IPS DF 4.7 (cell line): ENCODE measurements around the gene AFF1.
"Not testable (repeated sequence)": the region's sequence is repeated elsewhere in the genome, so short reads cannot be mapped to it uniquely, and the experiment has no call there.

Source experiments
- DNase-seq: peaks from one replicate; pipeline ENCODE4 v3.0.0-alpha.2; 2013; ENCODE audit warnings: low spot score; ENCODE audit errors: extremely low read depth

Gene AFF1

DNA sequence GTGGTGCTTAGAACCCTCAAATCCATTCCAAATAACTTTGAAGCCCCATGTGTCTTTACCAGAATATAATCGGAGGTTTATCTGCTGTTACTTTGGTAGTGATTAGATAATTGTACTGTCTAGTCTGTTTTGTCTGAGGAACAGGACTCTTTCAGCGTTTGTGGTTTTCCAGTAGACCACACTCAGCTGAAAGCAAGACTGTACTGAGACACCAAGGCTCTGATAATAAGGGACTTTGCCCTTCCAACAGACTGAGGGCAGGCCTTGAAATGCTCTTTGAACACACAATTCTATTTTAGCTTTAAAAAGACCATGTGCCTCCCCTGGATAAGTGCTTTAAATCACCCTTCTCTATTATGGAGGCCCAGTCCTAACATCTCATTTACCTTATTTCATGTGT lies 209.5 kb downstream of the AFF1 start:
- DNase-seq: no peak

GRCh38 chr4:87145934-87146333 lies 211.1 kb downstream of the AFF1 start:
- not testable (repeated sequence) for DNase-seq

- DNase-seq: no peak
Measured at GRCh38 chr4:87147116-87147515, 212.3 kb downstream of the AFF1 start.

- peak; percentile 41 for DNase-seq
Measured at GRCh38 chr4:87150498-87151261, 215.9 kb downstream of the AFF1 start.

DNA sequence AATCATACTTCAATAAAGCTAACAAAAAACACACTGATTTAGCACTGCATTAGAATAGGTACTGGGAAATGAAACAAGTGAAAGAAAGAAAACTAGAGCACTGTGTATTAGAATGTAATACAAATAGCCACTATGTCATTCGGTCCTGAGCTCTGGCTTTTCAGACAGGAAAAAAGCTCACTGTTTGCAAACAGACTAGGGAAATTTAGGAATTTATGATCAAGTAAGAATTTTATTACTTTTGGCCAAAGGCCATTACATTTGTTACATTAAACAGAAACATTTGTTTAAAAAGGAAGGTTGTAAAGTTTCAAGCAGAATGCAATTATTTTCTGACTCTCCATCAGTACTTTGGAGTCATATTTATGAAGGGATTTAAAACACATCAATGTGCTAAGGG lies 216.9 kb downstream of the AFF1 start:
- no peak for DNase-seq

DNA sequence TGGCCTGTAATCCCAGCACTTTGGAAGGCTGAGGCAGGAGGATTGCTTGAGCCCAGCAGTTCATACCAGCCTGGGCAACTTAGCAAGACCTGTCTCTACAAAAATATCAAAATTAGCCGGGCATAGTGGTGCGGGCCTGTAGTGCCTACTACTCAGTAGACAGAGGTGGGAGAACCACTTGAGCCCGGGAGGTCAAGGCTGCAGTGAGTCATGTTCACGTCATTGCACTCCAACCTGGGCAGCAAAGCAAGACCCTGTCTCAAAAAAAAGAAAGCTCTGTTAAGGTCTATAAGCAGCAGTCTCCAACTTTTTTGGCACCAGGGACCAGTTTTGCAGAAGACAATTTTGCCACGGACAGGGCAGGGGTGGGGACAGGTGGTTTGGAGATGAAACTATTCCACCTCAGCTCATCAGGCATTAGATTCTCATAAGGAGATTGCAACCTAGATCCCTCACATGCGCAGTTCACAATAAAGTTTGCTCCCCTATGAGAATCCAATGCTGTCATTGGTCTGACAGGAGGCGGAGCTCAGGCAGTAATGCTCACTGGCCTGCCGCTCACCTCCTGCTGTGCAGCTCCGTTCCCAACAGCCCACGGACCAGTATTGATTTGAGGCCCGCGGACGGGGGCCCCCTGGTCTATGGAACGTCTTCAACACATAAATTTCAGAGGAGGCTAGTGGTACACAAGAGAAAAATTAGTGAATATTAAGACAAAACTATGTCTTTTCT lies 217.7 kb downstream of the AFF1 start:
- no peak for DNase-seq

DNA sequence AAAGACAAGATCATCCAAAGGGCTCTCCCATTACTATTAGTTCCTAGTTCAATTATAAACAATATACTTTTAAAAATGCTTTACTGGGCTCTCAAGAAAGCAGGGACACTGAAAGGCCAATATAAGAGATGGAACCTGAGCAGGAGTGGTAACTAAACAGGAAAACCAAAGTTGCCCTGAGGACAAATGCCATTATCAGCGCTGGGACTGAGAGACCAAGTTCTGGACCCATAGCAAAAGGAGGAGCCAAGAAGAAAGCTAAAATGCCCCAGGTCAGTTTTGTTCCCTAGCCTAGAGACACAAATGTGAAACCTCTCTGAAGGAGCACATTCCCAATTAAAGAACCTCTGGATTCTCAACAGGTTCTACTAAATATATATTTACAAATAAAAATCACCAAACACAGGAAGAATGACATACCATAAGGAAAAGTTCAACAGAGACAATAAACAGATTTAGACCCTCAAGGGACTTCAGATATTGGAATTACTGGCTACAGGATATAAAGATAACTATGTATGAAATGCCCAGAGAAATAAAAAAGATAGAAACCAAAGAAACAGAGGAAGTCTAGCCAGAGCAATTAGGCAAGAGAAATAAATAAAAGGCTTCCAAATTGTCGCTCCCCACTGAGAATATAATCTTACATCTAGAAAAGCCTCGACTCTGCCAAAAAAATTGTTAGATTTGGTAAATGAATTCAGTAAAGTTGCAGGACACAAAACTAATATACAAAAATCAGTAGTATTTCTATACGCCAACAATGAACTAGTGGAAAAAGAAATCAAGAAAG lies 218.5 kb downstream of the AFF1 start:
- no peak for DNase-seq

DNA sequence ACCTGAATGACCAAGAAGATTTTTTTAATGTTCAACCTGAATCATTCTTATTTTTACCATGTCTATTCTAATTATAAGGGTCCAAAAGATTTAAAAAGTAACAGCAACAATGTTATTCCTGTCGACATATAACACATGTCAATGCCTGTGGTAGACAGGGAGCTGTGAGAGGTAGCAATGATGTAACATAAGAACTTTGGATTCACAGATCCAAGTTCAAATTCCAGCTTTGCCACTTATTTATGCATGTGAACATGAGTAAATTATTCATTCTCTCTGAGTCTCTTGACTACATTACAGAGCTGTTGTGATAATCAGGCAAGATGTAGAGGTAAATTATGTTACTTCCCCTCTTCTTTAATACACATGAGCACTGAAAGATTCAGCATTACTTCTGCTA lies 231.1 kb downstream of the AFF1 start:
- DNase-seq: no peak

DNA sequence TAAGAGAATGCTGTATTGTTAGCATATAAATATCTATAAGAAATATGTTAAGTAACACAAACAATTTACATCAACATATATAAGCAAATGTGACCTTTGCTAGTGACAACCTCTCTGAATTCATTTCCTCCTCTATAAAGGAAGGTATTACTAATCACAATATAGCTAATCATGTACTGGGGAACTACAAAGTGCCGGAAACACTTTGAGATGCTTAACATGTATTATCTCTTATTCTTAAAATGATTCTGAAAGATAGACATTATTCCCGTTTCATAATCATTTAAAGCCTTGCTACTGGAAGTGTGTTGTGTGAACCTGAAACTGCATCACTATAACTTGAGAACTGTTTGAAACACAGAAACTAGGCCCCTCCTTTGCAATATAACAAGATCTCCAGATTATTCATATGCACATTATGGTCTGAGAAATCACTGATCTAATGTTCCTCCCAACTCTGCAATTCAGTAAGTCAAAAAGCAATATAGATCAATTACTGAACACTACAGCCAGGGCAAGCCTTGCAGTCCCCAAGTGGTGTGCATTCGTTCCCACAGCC lies 231.6 kb downstream of the AFF1 start:
- no peak for DNase-seq

- no peak for DNase-seq
Measured at GRCh38 chr4:87171944-87172343, 237.1 kb downstream of the AFF1 start.

DNA sequence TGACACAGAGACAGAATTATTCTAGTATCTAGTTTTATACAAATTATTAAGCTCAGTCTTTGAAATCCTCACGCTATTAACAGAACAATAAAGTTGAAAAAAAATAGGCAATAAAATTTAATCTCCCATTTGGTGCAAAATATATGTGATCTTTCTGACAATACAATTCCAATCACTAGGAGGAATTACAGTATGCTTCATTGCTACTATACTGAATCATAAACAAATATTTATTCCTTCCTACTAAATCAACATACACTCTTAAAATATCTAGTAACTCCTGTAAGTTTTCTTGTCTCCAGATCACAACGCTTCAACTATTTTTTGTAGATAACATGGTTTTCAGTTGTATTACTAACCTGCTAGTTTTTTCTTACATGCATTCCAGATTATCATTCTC lies 239.9 kb downstream of the AFF1 start:
- DNase-seq: no peak

DNA sequence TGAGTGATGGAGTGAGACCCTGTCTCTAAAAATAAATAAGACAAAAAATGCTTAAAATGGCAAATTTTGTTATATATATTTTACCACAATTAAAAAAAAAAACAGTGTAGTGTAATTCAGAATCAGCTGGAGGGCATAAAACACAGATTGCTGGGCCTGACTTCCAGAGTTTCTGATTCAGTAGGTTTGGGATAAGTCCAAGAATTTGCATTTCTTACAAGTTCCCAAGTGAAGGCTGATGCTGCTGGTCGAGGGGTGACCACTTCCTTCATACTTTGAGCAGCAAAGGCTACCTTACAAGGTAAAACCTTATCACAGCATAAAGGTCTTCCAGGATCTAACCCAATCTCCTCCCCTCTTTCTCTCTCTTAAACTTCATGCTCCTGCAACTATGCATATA lies 244.9 kb downstream of the AFF1 start:
- no peak for DNase-seq

DNA sequence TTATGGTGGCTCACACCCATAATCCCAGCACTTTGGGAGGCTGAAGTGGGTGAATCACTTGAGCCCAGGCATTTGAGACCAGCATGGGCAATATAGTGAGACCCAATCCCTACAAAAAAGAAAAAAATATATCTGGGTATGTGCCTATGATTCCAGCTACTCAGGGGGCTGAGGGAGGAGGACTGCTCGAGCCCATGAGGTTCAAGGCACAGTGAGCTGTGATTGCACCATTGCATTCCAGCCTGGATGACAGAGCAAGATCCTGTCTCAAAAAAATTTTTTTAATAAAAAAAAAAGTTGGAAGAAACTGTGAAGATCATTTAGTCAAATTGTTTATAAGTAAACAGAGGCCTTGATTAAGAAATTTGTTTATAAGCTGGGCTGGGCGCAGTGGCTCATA lies 246.0 kb downstream of the AFF1 start:
- DNase-seq: no peak

GRCh38 chr4:87185146-87185870 lies 250.5 kb downstream of the AFF1 start:
- no peak for DNase-seq

DNA sequence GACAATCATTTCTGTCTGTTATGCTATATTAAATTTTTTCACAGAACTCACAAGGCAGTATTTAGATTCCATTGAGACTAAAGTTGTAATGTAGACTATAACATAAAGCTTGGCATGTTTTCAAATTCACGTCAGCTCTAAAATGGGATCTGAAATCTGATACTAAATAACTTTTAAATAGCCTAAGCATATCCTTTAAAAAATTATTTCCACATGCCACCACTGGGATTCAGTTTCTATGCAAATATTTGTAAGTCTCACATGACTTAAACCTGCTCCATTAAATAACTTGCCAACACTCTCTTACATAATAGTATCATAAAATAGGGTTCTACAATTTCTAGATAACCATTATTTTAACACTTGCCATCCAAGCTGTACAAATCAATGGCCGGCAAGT lies 253.2 kb downstream of the AFF1 start:
- no peak for DNase-seq

DNA sequence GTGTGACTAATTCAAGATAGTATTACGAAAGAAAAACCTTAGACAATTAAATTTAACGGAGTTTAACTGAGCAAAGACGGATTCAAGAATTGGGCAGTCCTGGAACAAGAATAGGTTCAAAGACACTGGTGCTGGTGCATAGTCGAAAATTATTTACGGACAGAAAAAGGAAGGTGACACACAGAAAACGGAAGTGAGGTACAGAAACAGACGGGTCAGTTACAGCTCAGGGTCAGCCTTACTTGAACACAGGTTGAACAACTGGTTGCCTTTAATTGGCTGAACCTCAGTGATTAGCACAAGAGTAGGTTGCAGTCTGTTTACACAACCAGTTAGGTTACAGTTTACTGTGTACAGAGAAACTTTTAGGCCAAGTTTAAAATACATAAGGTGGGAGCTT lies 254.1 kb downstream of the AFF1 start:
- DNase-seq: no peak
